Activated CD4-positive, CD25-positive, alpha-beta regulatory T cell treated with anti-CD3 and anti-CD28 coated beads, Interleukin-2, amount 50 U/mL, for 16 hours (primary cell): ENCODE results near the gene MISP.

Experiments used
- DNase-seq: peaks from one replicate; pipeline ENCODE4 v3.0.0-alpha.2; 2020; ENCODE audit warnings: low read depth, low spot score

Gene MISP

DNA sequence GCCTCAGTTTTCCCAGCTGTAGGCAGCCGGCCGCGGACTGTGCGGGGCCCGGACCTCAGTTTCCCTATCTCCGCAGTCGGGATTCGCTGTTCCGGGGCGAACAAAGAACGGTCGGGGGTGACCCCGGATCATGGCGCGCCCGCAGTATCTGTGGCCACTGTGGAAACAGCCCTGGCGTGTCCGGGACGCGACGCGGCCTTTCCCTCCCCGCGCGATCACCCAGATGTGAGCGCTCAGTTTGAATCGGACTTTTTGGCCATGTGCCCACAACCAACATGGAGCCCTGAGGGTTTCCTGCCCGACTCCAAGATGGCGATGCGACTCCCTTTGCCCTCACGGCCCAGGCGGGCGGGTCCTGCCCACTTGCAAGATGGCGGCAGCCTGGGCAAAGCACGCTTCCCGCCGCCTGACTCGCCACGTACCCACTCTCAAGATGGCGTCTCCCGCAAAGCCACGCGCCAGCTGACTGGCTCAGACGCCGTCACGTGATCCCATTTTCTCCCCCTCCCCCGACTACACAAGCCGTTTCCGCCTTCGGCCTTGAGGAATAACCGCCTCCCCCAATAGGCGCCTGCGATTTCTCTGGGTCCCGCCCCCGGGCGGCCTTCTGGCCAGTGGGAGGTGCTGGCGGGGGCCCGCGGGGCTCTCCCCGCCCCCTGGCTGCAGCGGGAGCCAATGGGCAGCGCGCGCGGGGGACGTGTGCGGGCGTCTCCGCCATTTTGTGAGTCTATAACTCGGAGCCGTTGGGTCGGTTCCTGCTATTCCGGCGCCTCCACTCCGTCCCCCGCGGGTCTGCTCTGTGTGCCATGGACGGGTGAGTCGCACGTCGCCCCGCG, 46.0 kb downstream of the MISP start, which contains the start of gene PTBP1:
TSS of gene PTBP1 (plus strand) at position 761 of the 836 bp plus-strand sequence. CDS start at position 807, 46 bp downstream.
- DNase-seq = peak; percentile 99

DNA sequence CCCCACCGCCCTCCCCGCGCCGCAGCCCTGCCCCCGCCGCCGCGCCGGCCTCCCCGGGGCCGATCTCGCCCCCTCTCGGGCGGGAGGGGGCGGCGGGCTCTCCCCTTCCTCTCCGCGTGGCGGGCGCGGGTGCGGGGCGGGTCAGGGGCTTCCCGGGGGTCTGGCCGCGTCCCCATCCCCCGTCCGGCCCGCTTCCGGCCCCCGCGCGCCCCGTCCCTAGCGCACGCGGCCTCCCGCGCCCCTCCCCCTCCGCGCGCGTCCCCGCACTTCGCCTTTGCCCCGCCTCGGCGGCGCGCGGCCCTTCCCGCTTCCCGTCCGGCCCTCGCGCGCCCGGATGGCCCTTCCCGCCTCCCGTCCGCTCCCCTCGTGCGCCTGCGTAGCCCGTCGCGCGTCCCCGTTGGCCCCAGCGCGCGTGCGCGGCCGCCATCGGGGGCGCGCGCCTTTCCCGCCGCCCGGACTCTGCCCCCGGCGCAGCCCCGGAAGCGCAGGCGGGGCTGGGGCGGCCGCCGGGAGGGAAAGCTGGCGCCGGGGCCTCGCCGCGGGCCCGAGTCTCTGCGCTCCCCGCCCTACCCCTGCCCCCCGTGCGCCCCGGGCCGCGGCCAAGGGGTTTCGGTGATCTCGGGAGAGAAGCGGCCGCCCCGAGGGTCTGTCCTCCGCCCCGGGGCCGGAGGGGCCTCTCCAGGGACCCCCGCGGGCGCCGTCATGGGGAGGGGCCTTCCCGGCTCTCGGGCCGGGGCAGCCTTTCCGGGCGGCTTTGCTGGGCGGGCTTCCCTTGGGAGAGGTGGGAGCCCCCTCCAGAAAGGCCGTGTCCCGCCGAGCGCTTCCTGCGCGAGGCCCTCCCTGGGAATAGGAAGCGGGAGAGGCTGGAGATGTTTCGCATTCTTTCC, 46.9 kb downstream of the MISP start:
- DNase-seq = peak; percentile 71

GRCh38 chr19:798415-799075, 47.6 kb downstream of the MISP start:
- DNase-seq = no peak

GRCh38 chr19:799076-799881, 48.4 kb downstream of the MISP start:
- DNase-seq = no peak

DNA sequence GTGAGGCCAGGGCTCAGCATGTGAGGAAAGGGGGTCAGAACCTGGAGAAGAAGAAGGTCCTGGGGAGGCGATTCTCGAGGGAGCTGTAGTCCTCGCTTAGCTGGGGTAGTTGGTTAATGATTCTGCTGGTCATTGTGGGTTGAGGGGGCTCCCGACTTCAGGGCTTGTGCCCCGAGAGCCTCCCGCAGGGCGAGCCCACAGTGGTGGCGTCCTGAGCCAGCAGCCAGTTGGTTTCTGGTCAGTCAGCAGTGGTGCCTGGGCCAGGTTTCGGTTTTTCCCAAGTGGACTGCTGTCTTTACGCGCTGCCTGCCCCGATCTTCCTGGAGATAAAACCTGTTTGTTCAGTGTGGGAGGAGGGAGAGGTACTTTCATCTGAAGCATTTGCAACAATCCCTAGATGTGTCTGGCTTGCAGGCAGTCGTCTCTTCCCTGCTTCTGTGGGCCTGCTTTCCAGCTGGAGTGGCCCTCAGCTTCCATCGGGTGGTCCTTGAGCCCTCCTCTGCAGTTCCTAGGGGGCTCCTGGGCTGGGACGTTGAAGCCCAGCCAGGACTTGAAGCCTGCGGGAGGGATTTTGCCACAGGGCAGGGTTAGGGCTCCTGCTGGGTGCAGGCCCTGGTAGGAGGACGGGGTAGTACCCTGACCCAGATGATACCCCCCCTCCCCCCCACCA, 49.6 kb downstream of the MISP start:
- no peak for DNase-seq

GRCh38 chr19:801030-801860, 50.3 kb downstream of the MISP start:
- no peak for DNase-seq

DNA sequence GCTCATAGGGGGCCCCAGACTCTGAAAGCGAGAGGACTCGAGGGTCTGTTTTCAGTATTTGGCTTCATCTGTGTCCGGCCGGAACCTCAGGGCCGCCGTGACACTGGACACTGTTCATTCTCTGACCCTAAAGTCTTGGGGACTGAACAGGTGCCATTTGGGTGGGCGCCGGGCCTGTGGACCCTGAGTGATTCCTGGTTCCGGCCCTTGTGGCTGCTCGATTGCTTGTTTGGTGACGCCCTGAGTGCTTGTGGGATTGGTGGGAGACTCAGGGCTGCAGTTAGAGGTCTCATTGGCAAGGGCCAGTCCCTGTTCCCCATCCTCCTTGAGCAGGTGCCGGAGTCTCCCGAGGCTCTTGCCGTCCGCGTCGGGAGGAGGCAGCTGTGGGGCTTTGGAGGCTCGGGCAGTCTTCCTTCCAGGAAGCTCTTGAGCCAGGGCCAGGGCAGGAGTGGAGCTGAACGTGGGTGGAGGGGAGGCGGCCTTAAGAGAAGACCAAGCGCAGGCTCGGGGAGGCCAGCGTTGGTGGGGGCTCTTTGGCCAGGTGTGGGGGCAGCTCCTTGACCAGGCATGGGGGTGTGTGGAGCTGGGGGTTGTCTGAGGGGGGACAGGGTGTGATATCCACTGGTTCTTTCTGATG, 51.1 kb downstream of the MISP start:
- DNase-seq = no peak

DNA sequence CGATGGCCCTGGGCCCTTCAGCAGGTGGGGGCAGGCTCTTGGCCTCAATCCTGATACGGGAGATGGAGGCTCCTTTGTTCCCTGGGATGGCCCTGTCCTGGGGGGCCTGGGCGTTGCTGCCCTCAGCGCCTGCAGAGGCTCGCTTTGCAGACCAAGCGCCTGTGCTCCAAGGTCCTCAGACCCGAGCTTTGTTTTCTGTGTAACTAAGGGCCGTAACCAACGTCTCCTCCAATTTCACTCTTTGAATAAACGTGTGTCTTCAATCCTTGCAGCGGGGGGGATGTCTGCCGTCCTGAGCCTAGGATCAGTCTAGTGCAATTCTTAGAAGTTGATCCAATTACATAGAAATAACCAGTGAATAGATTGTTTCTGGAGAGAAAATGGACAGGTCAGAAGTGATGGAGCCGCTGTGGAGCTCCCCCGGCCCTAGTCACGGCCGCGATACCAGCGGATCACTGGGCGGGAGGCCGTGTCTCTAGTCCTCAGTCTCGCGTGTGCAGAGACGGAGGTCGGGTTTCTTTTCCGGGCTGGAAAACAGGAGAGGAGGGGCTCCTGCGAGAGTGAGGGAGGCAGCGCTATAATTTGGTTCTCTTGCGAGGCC, 51.7 kb downstream of the MISP start:
- no peak for DNase-seq

DNA sequence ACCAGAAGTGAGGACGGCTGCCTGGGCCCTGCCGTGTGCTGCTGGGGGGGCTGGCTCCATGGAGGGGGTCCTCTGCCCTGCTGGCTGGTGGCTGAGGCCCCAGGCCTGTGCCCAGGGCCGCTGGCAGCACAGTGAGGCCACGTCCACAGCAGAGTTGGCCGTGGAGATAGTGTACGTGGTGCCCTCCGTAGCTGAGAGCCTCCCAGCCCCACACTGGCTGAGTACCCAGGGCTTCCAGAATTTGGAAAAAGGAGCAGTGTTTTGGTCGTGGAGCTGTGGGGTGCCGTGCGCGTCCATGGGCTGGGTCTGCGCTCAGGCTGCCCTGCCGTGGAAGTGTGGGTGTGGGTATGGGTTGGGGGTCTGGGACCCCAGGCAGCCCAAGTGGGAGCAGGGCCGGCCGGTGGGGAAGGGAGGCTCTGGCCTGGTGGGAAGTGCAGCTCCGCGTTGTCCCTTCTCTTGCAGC, 52.2 kb downstream of the MISP start:
- DNase-seq = no peak

DNA sequence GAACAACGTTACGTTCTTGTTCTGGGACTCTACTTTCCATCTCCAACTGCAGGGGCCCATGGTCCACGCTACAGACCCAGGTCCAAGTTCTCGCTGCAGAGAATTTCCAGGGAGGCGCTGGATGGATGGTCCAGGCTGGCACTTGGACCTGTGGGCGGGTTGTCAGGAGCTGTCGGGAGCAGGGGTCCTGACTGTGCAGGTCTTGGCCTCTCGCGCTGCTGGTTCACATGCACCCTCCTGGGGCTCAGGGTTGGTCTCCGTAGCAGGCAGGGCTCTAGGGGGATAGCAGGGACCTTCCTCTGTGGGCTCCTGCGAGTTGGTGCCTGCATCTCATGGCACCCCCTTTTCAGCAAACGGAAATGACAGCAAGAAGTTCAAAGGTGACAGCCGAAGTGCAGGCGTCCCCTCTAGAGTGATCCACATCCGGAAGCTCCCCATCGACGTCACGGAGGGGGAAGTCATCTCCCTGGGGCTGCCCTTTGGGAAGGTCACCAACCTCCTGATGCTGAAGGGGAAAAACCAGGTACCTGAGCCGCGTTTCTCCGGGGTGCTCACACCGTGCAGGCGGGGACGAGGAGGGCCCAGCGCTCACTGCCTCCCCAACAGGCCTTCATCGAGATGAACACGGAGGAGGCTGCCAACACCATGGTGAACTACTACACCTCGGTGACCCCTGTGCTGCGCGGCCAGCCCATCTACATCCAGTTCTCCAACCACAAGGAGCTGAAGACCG, 52.9 kb downstream of the MISP start:
- DNase-seq = no peak

- no peak for DNase-seq
These were observed 53.7 kb downstream of the MISP start for GRCh38 chr19:804419-805165.

GRCh38 chr19:805166-805551, 54.2 kb downstream of the MISP start:
- no peak for DNase-seq

GRCh38 chr19:805600-806550, 55.0 kb downstream of the MISP start:
- no peak for DNase-seq

- no peak for DNase-seq
These were observed 56.0 kb downstream of the MISP start for GRCh38 chr19:806815-807421.

DNA sequence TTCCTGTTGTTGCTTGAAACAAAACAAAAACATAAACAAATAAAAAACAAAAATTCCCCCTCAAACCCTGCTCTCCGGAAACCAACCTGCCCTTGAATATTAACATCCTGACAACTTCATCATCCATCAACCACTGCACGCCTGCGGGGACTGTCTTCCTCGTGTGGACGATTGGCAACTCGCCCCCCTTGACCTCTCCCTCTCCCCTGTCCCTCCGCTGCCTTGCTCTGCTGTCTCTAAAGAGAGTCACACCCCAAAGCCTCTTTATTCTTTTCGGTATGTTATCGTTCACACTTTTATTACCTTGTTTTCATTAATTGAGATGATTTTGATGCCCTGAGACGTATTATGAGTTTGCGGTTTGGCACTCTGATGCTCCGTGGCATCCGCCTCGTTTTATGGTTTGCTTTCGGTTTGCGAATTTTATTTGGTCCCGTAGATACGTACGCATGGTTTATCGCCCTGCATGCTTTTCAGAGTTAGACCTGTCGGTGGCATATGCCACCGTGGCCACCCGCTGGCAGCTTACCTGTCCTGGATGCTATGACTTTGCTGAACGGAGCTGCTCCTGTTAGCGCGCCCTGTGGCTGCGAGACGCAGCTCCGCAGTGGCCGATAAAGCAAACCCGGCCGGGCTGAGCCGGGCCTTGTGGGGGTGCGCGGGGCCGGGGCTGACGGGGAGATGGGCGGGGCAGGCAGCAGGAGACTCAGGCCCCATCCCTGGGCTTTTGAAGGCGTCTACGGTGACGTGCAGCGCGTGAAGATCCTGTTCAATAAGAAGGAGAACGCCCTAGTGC, 56.9 kb downstream of the MISP start:
- DNase-seq = no peak
